Left ventricle myocardium inferior (tissue), 1 donor: ENCODE results near the gene PRCD. TPM values are rescaled to one million over a fixed set of nuclear protein-coding genes. Genes with fewer than 3 reads are reported as not detected.
"Not testable (repeated sequence)": the region's sequence is repeated elsewhere in the genome, so short reads cannot be mapped to it uniquely, and the experiment has no call there.

Source experiments
- DNase-seq: peaks from one replicate; pipeline ENCODE4 v3.0.0-alpha.2; 2020
- H3K27ac ChIP-seq: fragments of 200-600 bp; replicated peaks from 2 replicates; pipeline ENCODE4 v1.8.0; 2021
- H3K27me3 ChIP-seq: fragments of 200-600 bp; 2 replicates; pipeline ENCODE4 v1.8.0; 2021; ENCODE audit warnings: low read depth
- H3K36me3 ChIP-seq: fragments of 200-600 bp; 2 replicates; pipeline ENCODE4 v1.8.0; 2021
- H3K4me1 ChIP-seq: fragments of 200-600 bp; 2 replicates; pipeline ENCODE4 v1.8.0; 2021
- H3K4me3 ChIP-seq: fragments of 200-600 bp; 2 replicates; pipeline ENCODE4 v1.8.0; 2021; ENCODE audit warnings: mild to moderate bottlenecking, moderate library complexity
- H3K9me3 ChIP-seq: fragments of 200-600 bp; replicated peaks from 2 replicates; pipeline ENCODE4 v1.8.0; 2021
- intact Hi-C: fragments of 100-400 bp; cut with micrococcal nuclease; formaldehyde crosslinking; loops from one replicate; pipeline ENCODE4 v1.11.0; 2022
- total RNA-seq: library from RNA; stranded (reverse); fragmentation: NEBNext Ultra II Directional; extraction: Animal tissue kit (Norgen Biotek cat#: 25700); gene quantifications from one replicate; pipeline ENCODE4 v1.2.1, GENCODE V29; 2021
- TF ChIP-seq, protein P1 (sequence below): fragments of 200-600 bp; IDR thresholded peaks from 2 replicates; pipeline ENCODE4 v1.8.0; 2021; ENCODE audit warnings: antibody characterized with exemption, mild to moderate bottlenecking, borderline replicate concordance
- donor health status: DM: no; HTN: yes; CAD: no; lungs with severe emphysema.

PRCD gene
- total RNA-seq, 1 donor from 2014 or later, result 3.9 TPM

DNA sequence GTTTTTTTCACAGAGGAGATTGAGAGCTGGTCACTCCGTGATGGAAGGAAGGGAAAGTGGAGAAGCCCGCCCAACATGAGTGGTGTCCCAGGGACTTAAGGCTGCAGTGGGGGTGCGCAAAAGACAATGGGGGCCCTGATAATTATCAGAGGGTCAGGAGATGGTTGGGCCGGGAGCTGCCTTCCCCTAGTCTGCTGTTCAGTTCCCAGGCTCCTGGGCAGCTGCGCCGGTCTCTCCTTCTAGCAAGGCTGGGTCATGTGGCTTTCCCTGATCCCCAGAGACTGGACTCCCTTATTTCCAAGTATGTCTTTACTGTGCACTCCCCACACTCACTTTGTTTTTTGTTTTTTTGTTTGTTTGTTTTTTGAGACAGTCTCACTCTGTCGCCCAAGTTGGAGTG is 18.6 kb upstream of the PRCD start:
- H3K4me3 ChIP-seq, result no peak overlapping the region
- DNase-seq, result no peak
- H3K27ac ChIP-seq, result peak overlapping the region; percentile 38
- peaks cover 31% of the 10 kb centered on the region for H3K4me1 ChIP-seq
- intact Hi-C loops, result loop anchor here (10.0 kb wide), 1 partner anchor 154 kb away; no protein-coding TSS in a partner anchor
- H3K27me3 ChIP-seq, result no peaks in the 10 kb centered on the region
- no peaks in the 10 kb centered on the region for H3K9me3 ChIP-seq
- no peaks in the 10 kb centered on the region for H3K36me3 ChIP-seq
- TF ChIP-seq, protein P1, sequence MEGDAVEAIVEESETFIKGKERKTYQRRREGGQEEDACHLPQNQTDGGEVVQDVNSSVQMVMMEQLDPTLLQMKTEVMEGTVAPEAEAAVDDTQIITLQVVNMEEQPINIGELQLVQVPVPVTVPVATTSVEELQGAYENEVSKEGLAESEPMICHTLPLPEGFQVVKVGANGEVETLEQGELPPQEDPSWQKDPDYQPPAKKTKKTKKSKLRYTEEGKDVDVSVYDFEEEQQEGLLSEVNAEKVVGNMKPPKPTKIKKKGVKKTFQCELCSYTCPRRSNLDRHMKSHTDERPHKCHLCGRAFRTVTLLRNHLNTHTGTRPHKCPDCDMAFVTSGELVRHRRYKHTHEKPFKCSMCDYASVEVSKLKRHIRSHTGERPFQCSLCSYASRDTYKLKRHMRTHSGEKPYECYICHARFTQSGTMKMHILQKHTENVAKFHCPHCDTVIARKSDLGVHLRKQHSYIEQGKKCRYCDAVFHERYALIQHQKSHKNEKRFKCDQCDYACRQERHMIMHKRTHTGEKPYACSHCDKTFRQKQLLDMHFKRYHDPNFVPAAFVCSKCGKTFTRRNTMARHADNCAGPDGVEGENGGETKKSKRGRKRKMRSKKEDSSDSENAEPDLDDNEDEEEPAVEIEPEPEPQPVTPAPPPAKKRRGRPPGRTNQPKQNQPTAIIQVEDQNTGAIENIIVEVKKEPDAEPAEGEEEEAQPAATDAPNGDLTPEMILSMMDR, result no peak

DNA sequence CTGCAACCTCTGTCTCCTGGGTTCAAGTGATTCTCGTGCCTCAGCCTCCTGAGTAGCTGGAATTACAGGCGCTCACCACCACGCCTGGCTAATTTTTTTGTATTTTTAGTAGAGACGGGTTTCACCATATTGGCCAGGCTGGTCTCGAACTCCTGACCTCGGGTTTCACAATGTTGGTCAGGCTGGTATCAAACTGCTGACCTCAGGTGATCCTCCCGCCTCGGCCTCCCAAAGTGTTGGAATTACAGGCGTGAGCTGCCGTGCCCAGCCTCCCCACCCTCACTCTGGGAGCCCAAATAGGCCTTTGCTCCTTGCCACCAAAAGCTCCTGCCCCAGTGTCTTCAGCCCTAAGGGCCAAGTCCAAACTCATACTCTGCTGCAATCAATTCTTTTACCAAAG is 18.2 kb upstream of the PRCD start:
- H3K4me1 ChIP-seq, result peaks cover 30% of the 10 kb centered on the region
- H3K27me3 ChIP-seq, DNase-seq, H3K36me3 ChIP-seq, H3K4me3 ChIP-seq, H3K9me3 ChIP-seq: not testable (repeated sequence)
- intact Hi-C loops, result loop anchor here (10.0 kb wide), 1 partner anchor 153 kb away; no protein-coding TSS in a partner anchor
- H3K27ac ChIP-seq, result peak overlapping the region; percentile 38

DNA sequence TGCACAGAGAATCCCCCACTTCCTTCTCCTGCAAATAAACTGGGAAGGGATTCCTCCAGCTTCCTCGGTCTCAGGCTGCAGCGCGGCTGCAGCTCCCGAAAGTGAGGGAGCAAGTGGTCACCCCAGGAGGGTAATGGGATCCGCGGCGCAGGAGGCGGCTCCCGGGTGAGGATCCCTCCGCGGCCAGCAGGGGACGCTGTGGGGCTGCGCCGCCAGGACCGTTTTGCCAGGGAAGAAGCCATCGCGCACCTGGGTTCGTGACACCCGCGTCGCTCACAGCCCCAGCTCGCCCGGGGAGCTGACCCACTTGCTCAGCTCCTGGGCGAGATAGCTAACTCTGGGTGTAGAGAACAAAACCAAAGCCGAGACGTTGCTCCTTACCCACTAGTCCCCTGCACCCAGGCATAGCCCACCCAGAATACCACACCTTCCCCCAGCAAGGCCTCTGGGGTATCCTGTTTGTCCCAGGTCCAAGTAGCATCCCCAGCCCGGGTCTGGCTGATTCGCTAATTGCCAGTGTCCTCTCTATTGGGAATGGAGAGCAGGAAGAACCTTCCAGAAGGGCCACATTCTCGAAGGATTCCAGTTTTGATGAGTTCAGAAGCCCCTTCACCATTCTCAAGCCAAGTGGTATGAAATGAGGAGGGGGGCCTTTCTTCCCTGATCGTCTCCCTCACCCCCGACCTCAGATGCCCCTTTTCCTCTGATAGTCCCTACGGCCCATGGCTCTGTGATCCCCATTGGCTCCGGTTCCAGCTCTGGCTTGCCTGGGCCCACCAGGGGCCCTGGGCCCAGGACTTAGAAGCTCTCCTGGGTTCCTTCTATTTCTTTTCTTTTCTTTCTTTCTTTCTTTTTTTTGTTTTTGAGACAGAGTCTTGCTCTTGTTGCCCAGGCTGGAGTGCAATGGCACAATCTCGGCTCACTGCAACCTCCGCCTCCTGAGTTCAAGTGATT is 16.5 kb upstream of the PRCD start:
- Histone ChIP-seq H3K27ac (peak overlapping the region; percentile 22), H3K4me3 (no peak overlapping the region), H3K4me1 (peaks cover 45% of the 10 kb centered on the region), H3K36me3 (no peaks in the 10 kb centered on the region), H3K9me3 (no peaks in the 10 kb centered on the region), H3K27me3 (no peaks in the 10 kb centered on the region)
- intact Hi-C loops, result loop anchor here (2.0 to 10.0 kb wide), 2 partner anchors 23 to 151 kb away; no protein-coding TSS in a partner anchor
- TF ChIP-seq, protein P1, result peak; percentile 100
- peak; percentile 78 for DNase-seq

DNA sequence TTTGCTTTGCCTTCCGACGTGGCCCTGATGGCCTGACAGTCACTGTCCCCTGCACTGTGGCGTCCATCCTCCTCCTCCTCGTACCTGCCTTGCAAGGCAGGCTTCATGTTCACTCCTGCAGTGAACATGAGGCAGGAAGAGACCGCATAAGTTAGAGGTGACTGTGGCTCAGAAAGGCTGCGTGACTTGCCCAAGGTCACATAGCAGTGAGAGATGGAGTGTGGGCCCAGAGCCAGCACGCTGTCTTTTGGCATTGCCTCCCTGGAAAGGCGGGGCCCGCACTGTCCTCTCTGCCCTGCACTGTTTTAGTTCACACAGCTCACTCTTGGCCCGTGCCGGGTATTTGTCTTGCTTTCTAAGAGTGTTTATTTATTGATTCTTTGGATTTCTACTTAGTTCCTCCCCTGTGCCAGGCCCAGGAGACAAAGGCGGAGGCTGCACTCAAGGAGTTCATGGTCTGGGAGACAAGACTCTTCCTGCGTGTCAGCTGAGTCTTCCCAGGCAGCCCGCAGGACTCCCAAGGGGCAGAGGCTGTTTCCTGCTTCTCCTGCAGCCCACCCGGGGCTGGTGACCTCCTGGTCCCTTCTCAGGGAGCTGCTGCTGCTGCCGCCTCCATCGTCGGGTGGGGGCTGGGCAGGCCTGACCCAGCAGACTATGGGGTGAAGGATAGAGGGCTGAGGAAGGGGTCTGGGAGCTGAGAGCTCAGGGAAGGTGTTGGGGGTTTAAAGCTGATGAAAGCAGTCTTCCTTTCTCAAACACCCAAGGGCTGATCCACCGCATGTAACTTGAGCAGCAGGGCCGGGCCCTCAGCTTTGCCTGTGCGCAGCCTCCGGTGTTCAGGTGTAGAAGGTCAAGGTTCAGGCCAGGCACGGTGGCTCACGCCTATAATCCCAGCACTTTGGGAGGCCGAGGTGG is 15.0 kb upstream of the PRCD start:
- peak overlapping the region; percentile 81 for H3K27ac ChIP-seq
- intact Hi-C loops, result loop anchor here (2.0 to 10.0 kb wide), 2 partner anchors 22 to 150 kb away; no protein-coding TSS in a partner anchor
- TF ChIP-seq, protein P1, result no peak
- no peaks in the 10 kb centered on the region for H3K36me3 ChIP-seq
- peaks cover 60% of the 10 kb centered on the region for H3K4me1 ChIP-seq
- no peaks in the 10 kb centered on the region for H3K9me3 ChIP-seq
- H3K4me3 ChIP-seq, result no peak overlapping the region
- DNase-seq, result peak; percentile 81
- H3K27me3 ChIP-seq, result no peaks in the 10 kb centered on the region

DNA sequence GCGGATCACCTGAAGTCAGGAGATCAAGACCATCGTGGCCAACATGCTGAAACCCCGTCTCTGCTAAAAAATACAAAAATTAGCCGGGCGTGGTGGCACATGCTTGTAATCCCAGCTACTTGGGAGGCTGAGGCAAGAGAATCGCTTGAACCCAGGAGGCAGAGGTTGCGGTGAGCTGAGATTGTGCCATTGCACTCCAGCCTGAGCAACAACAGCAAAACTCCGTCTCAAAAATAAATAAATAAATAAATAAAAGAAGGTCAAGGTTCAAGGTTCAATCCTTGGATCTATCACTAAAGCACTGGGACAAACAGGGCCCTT is 14.4 kb upstream of the PRCD start:
- Histone ChIP-seq H3K4me1 (peaks cover 66% of the 10 kb centered on the region), H3K27ac (peak overlapping the region; percentile 81)
- intact Hi-C loops, result loop anchor here (2.0 to 10.0 kb wide), 2 partner anchors 21 to 149 kb away; no protein-coding TSS in a partner anchor

DNA sequence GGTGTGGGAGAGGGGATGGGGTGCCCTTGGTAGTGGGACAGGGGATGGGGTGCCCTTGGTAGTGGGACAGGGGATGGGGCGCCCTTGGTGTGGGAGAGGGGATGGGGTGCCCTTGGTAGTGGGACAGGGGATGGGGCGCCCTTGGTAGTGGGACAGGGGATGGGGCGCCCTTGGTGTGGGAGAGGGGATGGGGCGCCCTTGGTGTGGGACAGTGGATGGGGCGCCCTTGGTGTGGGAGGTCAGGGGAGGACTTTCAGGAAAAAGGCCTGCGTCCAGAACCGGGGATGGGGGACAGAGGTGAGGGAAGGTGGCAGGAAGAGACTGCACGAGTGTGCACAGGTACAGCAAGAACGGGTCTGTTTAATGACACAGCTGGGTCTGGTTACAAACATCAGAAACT is 12.8 kb upstream of the PRCD start:
- peak overlapping the region; percentile 98 for H3K27ac ChIP-seq
- DNase-seq, H3K36me3 ChIP-seq, H3K9me3 ChIP-seq, H3K27me3 ChIP-seq: not testable (repeated sequence)
- peaks cover 81% of the 10 kb centered on the region for H3K4me1 ChIP-seq
- intact Hi-C loops, result loop anchor here (10.0 kb wide), 1 partner anchor 148 kb away; no protein-coding TSS in a partner anchor
- peak overlapping the region; percentile 54 for H3K4me3 ChIP-seq

More for the DNA sequence above, 14.4 kb upstream of the PRCD start:
- DNase-seq, H3K4me3 ChIP-seq, H3K9me3 ChIP-seq, H3K36me3 ChIP-seq, H3K27me3 ChIP-seq: not testable (repeated sequence)
